ENCODE measurements around the gene SHH.

The SHH gene

GRCh38 chr7:155762036-155762435 lies 50.2 kb downstream of the SHH start:
- DNase-seq: no peak

DNA sequence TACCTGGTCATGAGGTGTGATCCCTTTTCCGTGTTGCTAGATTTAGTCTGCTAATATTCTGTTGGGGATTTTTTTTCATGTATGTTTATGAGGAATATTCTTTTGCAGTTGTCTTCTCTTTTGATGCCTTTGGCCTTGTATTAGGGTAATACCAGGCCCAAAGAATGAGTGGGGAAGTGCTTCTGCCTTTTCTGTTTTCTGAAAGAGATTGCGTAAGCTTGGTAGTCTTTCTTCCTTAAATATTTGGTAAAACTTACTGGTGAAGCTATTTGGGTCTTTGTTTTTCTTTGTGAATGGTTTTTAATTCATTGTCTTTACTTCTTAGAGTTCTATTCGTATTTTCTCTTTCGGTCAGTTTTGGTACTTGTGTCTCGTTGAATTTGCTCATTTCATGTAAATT lies 51.1 kb downstream of the SHH start:
- no peak for DNase-seq

- DNase-seq: no peak
These were observed 52.4 kb downstream of the SHH start for GRCh38 chr7:155759740-155760430.

DNA sequence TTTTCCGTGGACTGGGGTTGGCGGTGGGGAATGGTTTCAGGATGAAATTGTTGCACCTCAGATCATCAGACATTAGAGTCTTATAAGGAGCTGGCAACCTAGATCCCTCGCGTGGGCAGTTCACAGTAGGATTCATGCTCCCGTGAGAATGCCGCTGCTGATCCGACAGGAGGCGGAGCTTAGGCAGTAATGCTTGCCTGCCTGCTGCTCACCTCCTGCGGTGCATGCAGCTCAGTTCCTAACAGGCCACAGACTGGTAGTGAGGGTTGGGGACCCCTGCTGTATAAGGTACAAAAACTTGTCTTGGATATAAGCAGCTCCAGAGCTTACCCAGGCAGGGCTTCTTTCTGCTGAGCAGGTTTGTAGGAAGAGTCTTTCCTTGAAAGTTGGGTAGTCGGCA lies 53.9 kb downstream of the SHH start:
- DNase-seq: no peak

GRCh38 chr7:155756322-155756721 lies 55.9 kb downstream of the SHH start:
- no peak for DNase-seq

- no peak for DNase-seq
These were observed 57.2 kb downstream of the SHH start for GRCh38 chr7:155755026-155755425.

DNA sequence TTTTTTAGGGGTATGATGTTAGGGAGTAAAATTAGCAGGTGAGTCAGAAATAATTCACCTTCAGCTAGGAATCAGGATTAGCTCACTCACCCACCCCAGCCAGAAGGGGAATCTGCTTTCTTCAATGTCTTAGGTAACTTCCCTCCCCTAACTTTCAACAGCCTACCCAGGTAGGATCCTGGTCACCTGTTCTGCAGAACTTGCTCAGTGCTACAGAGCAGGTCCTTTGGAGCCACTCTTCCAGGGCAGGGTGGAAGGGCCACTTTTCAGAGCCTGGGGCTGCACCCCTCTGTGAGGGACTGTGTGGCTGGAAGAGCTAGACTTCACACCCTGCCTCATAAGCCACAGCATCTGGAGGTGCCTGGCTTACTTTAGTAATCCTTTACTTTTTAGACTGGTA lies 58.1 kb downstream of the SHH start:
- DNase-seq: no peak

- DNase-seq: no peak
These were observed 58.8 kb downstream of the SHH start for GRCh38 chr7:155753446-155753965.

DNA sequence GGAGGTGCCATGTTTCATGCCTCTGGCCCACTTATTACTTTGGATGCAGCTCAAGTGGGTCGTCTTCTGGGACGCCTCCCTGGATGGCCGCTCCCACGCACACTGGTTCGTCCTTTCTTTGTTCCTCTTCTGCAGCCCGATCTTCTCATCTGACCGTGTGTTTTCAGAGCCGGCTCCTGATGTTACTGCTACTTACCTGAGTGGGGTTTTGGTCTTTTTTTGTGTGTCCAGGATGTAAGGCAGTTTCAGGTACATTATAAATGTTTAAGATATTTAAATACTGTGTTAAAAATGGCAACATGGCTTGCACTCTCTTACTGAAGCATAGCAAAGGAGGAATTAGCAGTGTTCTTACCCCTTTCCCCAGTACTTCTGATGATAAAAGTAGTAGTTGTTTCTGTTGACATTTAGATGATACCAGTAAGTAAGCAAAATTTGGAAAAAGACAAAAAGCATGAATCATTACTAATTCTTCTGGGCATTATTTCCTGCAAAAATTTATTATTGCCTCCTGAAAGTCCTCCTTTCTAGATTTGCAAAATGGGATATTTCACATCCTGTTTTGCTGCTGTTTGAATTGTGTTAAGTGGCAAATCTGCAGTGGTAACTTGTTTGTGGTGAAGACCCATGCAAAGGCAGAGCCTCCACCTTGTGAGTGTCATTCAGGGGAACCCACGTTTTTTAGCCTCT lies 59.4 kb downstream of the SHH start:
- DNase-seq: no peak

GRCh38 chr7:155751409-155751808 lies 60.9 kb downstream of the SHH start:
- no peak for DNase-seq

- DNase-seq: no peak
These were observed 61.8 kb downstream of the SHH start for GRCh38 chr7:155750255-155751125.

All from fibroblast of skin of back (primary cell).